HG03565 (cell line): ENCODE measurements around the gene NGF.

Experiments
- ATAC-seq: cut with Tn5 transposase; IDR thresholded peaks from one replicate; pipeline ENCODE4 v1.9.1; 2021; ENCODE audit warnings: mild to moderate bottlenecking, moderate library complexity; ENCODE audit not compliant: unreplicated experiment

NGF gene

DNA sequence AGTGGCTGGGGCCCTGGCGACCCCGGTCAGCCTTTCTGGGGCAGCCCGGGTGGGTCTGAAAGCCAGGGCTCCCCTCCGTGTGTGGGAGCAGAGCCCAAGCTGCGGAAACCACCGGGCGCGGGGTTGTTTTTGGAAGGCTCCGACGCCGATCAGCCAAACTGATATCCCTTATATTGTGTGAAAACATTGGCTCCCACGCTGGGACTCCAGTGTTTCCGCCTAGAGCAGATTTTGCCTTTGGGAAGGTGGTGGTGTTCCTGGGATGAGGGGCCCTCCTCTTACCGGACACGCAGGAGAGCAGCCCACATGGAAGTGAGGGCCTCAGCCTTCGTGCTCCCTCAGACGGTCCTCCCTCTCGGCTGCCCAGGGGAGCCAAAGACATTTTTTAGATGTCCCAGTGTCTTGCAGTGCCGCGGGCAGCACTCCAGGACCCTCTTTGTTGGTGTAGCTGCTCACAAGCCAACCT, 54.3 kb downstream of the NGF start:
- ATAC-seq, result no peak

DNA sequence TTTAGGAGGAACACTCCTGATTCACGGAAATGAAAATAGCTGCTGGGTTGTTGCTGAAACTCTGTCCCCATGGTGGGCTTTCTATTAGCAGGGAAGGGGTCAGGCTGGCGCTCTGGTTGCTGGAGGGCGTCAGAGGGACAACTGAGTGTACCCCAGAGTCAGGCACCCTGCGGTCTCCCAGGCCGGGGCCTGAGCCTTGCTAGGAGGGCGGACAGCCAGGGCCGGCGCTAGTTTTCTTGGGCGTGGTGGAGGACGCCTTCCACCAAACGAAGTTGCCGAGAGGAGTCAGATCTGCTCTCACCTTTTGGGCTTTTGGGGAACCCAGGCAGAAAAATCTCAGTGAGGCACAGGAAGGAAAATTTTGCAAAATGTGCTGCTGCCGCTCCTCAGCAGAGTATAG, 54.8 kb downstream of the NGF start:
- ATAC-seq, result no peak

DNA sequence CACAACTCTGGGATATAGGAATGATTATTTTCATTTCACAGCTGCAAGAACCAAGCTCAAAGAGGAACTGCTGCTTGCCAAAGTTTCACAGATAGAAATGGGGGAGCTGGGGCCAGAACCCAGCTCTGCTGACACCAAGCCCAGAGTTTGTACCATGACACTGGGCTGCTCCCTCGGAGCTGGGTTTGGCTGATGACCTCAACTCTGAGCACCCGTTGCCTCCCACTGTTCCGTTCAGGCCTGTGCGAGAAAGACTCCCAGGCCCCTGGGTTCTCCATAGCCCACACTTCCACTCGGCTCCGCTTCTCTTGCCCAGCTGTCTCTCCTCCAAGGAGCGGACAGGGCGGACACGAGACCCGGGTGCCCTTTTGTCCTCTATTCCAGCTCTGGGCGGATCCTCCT, 55.2 kb downstream of the NGF start:
- ATAC-seq, result no peak

DNA sequence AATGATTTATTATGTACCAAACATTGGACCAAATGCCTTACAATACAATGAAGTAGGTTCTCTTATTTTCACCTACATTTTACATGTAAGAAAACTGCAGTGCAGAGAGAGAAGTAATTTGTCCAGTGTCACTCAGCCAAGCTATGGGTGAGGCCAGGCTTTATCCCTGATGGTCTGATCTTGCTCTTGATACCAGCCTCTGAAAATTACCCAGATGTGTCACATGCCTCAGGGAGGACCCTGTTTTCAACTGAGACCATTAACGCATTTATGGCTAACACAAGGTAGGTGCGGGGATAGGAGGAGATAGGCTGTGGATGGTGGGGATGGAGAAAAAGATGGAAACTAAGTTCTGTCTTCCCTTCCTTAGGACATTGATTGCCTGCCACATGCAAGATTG, 56.9 kb downstream of the NGF start:
- ATAC-seq, result no peak

DNA sequence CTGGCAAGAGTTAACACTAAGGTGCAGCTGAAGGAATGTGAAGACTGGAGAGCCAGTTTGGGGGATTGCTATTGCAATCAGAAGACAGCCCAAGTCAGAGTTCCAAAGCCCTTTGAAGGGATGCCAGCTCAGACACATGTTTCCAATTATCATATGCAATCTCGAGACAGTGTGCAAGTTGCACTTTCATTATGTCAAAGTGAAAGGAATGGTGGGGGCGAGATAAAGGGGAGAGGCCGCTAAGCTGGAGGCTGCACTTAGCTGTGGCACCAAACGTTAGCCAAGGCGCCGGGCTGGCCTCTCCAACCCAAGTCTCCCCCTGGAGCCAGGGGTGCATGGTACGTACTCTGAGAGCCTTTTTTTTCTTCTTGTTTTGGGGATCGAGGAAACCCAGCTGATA, 58.0 kb downstream of the NGF start:
- ATAC-seq, result no peak

DNA sequence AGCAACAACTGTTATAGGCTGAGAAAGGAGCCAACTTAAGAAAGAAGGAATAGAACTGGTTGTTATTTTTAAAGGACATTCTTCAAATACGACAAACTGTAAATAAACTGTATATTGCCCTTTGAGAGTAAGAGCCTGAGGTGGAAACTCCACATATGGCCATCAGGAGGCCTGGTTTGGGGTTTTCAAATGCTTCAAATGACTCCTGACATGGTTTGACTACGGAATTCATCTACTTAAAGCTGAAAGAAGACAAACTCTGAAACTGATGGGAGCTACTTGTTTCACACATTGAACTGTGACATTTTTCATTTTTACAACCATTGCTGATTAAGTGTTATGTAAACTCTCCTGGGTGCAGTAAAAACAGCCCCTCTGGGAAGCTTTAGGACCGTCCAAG, 59.8 kb downstream of the NGF start:
- ATAC-seq, result no peak

DNA sequence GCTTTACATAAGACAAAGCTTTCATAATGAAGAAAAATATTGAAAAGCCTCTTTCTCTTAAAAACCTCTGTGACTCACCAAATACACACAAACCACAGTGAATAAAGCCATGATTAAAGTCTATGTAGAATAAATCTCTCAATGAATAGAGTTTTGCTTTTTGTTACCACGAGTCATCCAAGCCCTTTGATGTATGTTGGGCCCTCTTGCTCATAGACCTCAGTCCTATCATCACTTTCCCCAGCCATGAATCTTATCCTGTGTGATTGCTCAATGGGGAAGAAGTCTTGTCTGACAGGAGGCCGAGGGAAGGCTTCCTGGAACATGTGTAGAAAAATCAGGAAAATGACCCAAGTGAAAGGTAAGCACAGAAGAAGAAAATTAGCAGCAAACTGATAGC, 60.8 kb downstream of the NGF start:
- ATAC-seq, result no peak

DNA sequence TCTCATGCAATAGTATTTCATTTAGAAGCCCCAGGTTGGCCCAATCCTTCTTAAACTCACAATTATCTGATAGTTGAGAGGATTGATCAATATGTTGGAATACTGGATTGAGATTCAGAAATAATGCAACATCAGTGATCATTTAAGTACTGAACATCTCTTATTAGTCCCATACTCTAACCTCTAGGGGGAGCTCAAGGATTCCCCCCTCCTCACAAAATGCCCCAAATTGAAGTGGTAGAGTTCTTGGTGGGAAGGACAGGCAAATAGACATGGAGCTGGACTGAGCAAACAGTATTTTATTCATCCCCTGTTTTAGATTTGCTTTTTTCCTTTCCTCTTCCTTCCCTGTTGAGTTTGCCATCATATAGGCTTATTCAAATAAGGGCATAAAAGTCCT, 62.8 kb downstream of the NGF start:
- no peak for ATAC-seq

DNA sequence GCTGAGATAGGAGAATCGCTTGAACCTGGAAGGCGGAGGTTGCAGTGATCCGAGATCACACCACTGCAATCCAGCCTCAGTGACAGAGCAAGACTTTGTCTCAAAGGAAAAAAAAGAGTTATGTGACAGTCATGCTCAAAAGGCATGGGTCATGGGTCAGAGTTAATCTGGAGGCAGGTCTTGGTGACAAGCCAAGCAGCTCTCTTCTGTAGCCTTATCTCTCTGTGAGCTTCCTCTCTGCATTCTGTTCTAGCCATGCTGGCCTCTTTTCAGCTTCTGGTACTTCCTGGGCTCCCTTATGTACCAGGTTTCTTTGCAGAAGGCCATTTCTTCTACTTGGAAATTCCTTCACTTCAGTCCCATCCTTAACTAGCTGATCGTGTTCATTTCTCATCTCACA, 63.6 kb downstream of the NGF start:
- ATAC-seq, result no peak

DNA sequence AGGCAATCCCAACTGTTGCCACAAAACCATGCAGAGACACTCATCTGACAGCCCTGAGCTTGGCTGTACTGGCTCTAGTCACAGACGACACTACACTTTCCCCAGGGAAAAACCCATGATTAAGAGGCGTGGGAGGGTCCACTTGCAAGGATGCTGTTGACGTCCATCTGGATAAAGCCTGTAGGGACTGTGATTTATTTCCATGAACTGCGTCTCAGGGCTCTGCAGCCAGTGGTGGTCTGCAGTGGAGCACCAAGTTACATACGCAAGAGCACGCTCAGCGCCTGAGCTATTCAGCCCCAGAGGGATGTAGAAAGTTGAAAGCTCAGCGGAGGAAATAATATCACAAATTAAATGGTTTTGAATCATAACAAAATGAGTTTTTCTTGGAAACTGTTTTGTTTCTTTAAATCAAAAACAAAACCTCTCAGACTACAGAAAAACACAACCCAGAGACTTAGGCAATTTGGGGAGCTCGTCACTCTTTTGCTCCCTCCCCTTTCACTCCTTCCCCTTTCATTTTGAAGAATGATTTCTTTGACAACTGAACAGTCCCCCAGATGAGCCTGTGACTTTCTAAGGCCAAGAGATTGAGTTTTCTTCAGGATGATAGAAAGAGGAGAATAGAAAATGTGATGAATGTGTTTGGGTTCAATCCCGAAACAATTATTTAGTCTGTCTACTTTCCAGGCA, 71.2 kb downstream of the NGF start:
- no peak for ATAC-seq

DNA sequence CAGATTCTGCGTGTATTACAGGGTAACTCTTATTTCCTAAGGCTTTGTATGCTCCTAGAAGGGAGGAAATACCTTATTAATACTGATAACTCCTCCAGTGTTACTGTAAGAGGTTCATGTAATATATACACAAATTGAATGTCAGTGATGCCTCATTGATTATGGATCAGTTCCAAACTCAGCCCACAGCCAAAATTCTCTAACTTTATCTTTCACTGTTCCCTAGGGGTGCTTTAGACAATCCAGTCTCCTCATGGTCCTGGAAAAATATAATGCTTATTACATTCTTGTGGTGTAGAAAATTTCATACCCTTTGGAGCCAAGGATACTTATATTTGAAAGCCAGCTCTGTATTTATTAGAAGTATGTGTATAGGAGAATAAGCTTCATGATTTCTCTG, 73.0 kb downstream of the NGF start:
- no peak for ATAC-seq

DNA sequence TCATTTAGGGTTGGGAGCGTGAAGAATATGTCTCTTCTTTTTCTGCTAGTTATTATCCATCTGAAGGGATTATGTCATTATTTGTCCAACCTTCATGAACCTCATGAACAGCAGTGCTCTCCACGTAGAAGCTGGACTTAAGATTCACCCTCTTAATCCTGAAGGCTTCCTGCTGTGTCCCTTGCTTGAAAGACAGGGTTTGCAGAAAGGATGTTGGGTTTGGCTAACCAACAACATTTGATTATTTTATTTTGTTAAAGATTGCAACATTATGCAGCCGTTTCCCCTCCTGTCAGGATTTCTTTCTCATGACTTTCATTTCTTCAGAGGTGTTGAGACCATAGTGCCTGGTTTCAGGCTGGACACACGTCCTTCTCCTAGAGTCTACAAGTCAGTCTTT, 75.2 kb downstream of the NGF start:
- no peak for ATAC-seq

DNA sequence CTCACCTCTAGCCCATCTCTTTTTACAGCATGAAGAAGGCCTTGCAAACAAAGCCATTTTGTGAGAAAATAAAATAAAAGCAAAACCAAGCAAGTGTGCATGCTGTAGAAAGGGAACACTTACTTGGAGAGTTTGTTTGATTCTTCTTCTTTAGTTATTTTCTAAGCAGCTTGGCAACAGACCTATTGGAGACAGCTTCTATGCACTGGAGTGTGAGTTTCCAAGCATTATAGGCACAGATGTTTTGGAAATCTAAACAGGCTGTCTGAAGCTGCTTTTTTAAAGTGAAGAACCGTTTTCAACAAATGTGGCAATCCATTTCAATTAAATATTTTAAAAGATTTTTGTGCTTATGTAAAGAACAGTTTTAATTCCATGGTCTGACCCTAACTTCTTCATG, 76.6 kb downstream of the NGF start:
- ATAC-seq, result no peak

DNA sequence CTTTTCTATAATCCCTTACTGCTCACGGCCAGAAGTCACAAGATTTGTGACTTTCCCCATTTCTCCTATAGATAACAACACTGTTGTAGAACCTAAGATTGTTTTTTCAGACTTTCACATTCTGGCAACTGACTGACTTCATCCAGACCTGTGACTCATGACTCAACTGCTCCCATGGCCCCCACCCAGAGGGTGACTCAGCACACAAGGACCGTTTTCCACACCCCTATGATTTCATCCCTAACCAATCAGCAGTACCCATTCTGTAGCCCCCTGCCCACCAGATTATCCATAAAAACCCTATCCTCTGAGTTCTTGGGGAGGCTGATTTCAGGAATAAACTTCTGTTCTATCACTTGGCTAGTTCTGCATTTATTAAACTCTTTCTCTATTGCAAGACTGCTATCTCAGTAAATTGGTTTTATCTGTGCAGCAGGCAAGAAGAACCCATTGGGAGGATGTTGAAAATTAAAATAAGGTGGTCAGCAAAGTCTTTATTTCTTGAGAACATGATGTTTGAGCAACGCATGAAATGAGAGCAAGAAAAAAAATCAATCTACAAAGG, 79.7 kb downstream of the NGF start:
- no peak for ATAC-seq

DNA sequence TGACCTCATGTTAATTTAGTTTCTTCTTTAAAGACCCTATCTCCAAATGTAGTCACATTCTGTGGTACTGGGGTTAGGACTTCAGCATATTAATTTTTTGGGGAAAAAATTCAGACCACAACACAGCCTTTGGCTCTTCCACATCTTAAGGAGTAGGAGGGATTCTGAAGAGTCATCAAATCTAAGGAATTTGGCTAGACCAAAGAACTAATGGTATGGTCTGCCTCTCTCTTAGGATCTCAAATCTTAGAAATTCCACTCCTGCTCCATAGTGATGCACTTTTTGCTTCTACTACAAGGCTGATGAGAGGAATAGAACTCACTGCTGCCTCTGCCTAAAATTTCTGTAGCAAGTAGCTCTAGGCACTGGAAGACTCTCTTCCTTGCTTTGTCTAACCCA, 80.5 kb downstream of the NGF start:
- ATAC-seq, result no peak

DNA sequence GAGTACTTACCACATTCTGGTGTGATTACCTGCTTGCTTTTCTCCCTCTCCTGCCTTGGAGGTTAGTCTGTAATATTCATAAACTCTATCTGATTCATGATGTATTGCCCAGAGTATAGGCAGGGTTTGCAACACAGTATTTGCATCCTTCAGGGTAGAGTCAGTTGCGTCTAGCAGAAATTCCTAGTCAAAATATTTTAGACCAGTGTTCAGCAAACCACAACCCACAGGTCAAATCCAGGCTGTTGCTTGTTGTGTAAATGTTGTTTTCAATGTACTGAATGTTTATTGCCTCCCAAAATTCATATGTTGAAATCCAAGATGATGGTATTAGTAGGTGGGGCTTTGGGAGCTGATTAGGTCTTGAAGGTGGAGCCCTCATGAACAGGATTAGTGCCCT, 82.9 kb downstream of the NGF start:
- no peak for ATAC-seq

DNA sequence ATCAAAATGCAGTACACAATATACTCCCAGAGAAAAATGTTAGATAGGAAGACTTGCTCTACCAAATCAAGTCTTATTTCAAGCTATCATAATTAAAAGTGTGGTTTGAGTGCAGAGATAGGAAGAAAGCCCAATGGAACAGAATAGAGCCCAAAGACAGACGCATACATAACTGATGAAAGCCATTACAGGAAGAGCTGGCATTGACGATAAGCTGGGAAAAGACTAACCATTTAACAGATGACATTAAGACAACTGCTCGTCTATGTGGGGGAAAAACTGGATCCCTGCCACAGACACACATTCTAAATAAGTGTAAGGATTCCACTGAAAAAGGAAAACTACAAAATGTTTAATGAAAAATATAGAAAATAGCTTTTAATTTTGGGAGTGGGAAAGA, 85.5 kb downstream of the NGF start:
- no peak for ATAC-seq

DNA sequence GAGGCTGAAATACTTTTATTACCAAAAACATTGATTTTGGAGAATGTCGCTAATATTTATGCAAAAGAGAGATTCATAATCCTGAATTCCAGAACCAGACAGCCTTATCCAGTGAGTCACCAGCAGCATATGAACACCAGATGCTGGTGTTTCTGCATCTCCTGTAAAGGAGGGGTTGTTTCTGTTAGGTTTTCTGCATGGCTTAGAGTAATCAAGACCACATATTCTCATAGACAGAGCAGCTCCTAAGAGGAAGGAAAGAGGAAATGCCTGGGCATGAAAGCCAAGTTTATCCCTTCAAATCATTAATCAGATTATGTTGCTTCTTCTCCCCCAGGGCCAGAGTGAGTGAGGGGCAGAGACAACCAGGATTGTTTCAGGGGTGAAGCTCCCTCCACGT, 86.2 kb downstream of the NGF start:
- ATAC-seq, result no peak

DNA sequence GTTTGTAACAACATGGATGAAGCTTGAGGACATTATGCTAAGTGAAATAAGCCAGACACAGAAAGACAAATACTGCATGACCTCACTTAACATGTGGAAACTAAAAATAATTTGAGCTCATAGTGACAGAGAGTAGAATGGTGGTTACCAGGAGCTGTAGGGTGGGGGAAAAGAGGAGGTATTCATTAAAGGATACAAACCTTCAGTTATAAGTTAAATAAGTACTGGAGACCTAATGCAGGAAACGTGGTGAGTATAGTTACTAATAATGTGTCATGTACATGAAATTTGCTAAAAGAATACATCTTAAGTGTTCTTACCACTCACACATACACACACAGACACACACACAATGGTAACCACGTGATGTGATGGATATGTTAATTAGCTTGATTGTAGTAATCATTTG, 86.7 kb downstream of the NGF start:
- no peak for ATAC-seq

DNA sequence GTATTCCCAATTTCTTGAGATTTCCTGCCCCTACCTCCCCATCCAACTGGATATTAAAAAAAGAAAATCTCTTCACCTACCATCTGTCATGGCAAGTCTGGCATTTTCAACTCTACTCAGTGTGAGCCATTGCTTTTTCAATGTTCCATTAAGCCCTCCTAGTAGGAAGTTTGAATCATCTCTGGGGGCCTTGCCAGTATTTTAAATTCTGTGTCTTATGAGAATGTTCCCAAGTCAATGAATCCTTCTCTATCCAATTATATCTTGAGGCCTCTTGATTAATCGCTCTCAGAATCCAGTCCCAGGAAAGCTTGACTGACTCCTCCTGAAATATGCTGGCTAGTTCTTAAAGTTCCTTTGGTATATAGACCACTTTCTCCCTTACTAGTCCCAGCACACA, 91.5 kb downstream of the NGF start:
- no peak for ATAC-seq

DNA sequence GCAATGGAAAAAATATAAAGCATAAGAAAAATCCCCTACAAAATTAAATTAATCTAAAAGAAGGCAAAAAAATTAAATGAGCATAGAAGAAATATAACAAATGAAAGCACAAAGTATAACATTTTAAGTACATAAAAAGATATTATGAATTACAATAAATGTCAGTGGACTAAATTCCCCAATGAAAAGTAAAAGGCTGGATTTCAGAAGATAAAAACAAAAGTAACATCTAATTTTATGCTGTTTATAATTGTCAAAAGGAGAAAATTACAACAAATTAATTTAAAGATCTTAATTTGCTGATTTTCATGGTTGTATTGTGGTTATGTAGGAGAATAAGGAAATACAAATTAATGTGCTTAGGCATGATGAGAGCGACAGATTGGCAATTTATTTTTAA, 92.8 kb downstream of the NGF start:
- no peak for ATAC-seq

DNA sequence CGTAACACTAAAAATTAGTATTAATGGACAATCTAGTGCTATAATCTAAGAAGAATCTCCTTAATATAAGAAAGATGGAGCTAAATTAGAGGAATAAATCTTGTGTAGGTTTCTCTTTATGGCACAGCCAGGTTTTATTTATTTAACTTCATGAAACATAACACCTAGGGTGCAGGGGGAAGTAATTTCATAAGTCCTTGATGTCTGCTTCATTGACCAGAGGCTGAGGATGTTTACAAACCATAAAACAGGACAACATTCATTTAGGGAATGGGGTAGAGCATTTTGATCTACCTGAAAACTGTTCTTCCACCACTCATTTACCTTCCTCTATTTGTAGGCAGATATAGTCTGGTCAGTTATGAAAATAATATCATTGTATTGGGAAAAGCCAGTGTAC, 95.5 kb downstream of the NGF start:
- ATAC-seq, result no peak

DNA sequence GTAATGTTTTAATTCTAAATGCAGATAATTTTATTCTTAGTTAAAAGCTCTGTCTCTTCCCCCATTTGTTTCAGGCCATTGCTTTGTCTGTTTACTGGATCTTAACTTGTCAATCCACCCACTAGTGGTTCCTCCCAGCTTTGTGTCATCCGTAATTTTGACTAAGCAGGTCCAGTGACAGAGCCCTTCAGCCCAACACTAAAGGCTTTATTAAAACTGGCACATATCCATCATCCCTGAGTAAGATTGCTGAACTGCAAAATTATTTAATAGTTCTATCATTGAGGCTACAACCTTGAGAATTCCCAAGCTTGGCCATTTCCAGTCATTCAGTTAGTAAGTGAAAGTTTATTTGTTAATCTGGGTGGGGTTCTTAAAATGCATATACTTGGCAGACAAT, 96.7 kb downstream of the NGF start:
- no peak for ATAC-seq
